ENCODE results near the gene IDE.

DNA sequence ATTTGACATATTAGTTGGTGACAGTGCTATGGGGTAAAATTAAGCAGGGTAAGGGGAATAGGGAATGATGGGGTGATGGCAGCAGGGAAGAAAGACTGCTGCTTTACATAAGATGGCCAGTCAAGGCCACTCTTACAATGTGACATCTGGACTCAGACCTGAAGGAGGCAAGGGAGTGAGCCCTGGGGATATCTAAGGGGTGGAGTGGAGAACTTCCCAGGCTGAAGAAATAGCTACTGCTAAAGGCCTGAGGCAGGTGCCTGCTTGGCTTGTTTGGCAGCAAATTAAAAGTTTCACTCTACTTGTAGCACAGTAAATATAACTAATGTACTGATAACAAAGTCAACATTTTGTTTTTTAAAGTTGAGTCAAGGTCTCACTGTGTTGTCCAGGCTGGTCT, 93.5 kb downstream of the IDE start:
- TF ChIP-seq, protein P1, sequence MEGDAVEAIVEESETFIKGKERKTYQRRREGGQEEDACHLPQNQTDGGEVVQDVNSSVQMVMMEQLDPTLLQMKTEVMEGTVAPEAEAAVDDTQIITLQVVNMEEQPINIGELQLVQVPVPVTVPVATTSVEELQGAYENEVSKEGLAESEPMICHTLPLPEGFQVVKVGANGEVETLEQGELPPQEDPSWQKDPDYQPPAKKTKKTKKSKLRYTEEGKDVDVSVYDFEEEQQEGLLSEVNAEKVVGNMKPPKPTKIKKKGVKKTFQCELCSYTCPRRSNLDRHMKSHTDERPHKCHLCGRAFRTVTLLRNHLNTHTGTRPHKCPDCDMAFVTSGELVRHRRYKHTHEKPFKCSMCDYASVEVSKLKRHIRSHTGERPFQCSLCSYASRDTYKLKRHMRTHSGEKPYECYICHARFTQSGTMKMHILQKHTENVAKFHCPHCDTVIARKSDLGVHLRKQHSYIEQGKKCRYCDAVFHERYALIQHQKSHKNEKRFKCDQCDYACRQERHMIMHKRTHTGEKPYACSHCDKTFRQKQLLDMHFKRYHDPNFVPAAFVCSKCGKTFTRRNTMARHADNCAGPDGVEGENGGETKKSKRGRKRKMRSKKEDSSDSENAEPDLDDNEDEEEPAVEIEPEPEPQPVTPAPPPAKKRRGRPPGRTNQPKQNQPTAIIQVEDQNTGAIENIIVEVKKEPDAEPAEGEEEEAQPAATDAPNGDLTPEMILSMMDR (IDR thresholded peaks at IDR 0.05 in 4 of 5, conservative IDR thresholded peaks at IDR 0.05 in 1 of 5) = no peak
- no peak for TF ChIP-seq POLR2A (IDR thresholded peaks at IDR 0.05)
